ENCODE data around the gene S100Z.
"Not testable (repeated sequence)": the region's sequence is repeated elsewhere in the genome, so short reads cannot be mapped to it uniquely, and the experiment has no call there.

S100Z gene

DNA sequence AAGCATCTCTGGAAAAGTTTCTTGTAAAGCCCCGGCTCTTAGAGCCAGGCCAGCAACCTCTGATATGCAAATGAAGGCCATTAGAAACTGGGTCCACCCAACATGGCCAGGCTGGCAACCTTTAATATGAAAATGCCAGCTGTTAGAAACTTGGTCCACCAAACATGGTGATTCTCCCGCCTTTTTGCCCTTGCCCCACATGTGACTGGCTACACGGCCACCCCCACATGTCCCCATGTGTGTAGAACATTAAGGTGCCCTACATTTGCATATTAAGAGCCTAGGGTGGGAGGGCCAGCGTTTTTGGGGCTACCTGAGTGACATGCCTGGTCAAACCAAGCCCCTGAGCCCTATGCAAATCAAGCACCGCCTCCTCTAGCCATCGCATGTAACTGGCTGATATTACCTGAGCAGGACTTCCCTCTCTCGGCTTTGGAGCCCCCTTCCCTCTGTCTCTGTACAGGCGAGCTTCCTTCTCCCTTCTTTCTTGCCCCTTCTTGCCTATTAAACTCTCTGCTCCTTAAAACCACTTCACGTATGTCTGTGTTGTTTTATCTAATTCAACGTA is 39.0 kb downstream of the S100Z start:
- DNase-seq = no peak

DNA sequence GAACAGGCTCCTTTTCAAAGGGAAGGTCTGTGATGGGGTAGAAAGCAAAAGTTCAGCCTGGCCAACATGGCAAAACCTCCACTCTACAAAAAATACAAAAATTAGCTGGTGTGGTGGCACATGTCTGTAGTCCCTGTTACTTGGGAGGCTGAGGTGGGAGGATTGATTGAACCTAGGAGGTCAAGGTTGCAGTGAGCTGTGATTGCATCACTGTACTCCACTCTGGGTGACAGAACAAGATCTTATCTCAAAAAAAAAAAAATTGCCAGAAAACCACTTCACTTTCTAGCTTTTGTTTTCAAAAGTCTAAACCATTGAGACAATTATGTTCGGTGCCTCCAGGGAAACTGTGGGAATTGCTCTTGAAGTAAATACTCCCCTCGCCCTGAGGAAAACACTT is 43.5 kb downstream of the S100Z start:
- no peak for DNase-seq

DNA sequence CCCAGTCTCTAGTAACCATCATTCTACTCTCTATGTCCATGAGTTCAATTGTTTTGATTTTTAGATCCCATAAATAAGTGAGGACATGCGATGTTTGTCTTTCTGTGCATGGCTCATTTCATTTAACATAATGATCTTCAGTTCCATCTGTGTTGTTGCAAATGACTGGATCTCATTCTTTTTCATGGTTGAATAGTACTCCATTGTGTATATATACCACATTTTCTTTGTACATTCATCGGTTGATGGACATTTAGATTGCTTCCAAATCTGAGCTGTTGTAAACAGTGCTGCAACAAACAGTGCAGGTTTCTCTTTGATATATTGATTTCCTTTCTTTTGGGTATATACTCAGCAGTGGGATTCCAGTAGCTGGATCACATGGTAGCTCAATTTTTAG is 46.4 kb downstream of the S100Z start:
- DNase-seq = no peak

DNA sequence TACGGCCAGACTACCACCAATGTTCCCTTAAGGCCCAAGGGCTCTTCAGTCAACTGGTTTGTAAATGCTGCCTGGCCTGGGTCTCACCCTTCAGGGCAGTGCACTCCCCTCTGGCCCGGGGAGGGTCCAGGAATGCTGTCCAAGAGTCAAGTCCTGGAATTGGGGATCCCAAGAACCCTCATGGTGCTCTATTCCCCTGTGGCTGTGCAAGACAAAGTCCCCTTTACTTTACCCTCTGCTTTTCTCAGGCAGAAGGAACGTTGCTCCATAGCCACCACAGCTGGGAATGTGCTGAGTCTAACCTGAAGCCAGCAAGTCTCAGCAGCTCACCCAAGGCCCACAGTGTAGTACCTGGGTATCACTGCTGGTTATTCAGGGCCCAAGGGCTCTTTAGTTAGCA is 51.7 kb downstream of the S100Z start:
- DNase-seq = no peak

DNA sequence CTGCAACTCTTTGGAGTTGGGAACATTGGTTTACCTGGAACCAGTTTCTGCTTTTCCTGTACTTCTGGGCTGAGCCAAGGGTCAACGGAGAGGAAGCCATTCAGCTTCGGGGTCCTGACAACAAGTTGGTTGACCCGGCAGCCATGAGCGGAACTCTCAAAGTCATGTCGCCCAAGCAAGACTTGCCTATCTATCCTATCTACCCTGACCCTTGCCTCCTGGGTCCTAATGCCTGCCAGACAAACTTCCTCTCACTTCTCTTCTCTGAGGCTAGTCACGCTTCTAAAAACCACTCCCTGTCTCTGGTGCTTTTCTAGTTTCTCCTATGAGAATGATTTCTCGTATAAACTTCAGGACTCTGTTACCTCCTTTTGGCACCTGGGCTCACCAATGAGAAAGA is 58.4 kb downstream of the S100Z start:
- no peak for DNase-seq

DNA sequence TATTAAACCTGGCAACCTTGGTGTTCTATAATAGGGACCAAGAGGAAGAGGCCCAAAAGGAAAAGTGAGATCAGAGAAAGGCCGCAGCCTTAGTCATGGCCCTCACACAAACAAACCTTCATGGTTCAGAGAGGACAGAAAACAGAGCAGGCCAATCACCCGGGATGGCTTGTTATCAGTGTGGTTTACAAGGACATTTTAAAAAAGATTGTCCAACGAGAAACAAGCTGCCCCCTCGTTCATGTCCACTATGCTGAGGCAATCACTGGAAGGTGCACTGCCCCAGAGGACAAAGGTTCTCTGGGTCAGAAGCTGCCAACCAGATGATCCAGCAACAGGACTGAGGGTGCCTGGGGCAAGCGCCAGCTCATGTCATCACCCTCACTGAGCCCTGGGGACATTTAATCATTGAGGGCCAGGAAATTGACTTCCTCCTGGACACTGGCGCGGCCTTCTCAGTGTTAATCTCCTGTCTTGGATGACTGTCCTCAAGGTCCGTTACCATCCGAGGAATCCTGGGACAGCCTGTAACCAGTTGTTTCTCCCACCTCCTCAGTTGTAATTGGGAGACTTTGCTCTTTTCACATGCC is 60.6 kb downstream of the S100Z start:
- DNase-seq = not testable (repeated sequence)

DNA sequence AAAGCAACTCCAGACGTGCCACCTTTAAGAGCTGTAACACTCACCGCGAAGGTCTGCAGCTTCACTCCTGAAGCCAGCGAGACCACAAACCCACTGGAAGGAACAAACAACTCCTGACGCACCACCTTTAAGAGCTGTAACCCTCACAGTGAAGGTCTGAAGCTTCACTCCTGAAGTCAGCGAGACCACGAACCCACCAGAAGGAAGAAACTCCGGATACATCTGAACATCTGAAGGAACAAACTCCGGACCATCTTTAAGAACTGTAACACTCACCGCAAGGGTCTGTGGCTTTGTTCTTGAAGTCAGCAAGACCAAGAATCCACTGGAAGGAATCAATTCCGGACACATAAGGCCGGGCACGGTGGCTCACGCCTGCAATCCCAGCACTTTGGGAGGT is 64.9 kb downstream of the S100Z start:
- not testable (repeated sequence) for DNase-seq

DNA sequence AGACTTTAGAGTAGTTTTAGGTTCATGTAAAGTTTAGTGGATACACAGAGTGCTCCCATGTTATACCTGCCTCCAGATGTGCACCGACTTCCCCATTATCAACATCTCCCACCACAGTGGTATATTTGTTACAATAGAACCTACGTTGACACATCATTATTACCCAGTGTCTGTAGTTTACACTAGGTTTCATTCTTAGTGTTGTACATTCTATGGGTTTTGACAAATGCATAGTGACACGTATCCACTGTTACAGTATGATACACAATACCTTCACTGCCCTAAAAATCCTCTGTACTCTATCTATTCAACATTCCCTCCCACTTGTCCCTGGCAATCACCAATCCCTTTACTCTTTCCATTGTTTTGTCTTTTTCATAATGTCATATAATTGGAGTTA is 68.7 kb downstream of the S100Z start:
- no peak for DNase-seq

DNA sequence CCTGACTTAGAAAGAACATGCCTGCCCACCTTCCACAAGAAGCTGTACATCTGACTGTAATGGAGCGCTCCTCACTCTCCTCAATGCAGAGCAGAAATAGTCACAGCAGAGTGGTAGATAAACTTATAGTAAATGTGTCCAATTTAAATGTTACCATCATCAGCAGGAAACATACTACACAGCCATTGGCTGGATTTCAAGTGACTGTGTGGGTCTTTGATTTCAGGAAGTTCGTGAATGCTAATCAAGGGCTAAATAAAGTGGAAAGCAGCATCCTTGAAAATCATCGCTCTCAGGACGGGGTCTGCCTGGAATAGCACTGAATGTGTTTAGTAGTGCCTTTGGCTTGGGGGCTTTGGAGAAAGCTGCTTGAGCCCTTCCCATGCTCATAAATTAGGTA is 70.7 kb downstream of the S100Z start:
- DNase-seq = no peak

DNA sequence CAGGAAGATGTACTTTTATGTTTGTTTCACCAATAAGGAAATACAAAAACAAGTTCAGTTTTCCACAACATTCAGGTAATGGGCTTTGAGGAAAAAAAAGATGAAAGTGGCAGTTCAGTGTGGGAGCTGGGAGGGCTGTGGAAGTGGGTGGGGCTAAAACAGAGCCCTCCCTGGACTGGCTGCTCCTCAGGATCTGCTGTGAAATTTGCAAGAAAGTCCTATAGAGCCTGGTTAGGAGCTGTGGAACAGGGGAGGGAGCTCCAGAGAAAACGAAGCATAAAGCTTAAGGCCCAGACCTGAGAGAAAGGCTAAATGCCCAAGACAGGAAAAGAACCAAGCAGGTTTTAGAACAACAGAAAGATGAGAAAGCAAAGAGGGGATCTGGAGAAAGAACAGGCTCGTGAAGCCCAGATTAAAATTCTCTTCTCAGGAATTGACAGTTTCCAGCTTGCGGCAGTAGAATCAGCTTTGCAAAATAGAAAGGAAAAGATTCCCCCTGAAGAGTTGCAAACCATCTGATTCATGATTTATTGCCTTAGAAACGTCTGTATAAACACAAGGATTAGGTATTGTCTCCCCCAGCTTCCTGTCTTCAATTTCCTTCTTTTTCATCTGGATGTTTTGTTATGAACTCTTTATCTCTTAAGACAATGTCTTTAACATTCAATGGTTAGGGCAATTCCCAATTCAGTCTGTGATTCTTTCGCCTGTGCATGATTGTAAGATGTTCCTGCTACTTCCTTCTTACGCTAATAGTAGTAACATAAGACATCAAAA is 76.7 kb downstream of the S100Z start:
- no peak for DNase-seq

DNA sequence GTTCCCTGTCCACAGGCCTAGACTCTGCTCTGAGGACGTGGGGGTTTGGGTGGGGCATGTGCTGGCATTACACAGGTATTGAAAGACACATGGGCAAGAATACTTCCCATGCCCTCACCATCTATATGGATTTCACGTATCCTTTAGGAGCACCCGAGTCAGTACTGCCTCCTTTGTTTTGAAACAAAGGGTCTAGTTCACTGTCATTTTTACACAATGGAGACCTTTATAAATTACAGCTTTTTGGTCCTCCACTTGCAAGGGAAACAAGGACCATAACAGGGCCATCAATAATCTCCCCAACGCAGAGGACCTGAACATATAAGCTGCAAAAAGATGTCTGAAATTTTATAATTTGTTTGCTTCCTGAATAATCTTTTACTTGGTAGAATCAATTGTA is 78.1 kb downstream of the S100Z start:
- no peak for DNase-seq

DNA sequence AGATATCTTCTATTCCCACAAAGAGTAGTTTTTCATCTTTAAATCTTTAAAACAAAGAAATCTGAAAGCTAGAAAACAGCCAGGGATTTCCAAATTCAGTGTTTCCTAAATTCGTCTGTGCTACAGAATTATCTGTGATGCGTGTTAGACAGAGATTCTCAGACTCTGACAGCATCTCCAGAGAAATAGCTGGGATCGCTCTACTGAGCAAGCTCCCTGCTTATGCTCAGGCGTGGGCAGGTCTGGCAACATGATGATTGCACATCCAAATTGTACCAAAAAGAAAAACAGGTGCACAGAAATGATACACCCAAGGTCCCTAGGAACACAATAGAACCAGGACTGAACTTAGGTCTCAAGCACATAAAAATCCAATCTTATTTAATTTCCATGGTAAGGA is 80.3 kb downstream of the S100Z start:
- no peak for DNase-seq

DNA sequence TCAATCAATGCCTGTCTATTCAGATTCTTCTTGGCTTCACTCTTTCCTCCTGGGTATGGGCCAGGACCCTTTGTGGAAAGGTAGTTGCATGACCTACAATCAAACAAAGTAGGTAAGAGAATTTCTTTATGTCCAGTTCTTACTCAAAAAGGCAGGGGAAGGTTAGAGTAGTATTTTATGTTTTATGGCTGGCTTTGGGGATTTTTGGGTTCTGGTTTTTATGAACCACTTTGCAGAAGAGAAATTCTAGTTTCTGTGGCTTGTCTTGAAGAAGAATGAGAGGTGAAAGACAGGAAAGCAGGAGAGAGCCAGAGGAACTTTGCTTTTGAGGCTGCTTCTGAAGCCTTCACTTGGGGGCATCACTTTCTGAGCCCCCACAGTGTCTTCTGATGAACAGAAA is 88.4 kb downstream of the S100Z start:
- DNase-seq = no peak

DNA sequence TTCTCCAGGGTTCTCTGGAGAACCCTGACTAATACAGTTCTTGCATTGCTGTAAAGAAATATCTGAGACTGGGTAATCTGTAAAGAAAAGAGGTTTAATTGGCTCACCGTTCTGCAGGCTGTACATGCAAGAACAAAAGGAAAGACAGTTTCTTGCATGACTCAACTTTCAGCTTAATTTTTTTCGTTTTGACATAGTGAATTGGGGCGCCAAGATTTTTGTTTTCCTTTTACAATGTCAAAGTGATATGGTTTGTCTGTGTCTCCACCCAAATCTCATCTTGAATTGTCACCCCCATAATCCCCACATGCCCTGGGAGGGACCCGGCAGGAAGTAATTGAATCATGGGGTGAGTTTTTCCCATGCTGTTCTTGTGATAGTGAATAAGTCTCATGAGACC is 91.2 kb downstream of the S100Z start:
- no peak for DNase-seq

DNA sequence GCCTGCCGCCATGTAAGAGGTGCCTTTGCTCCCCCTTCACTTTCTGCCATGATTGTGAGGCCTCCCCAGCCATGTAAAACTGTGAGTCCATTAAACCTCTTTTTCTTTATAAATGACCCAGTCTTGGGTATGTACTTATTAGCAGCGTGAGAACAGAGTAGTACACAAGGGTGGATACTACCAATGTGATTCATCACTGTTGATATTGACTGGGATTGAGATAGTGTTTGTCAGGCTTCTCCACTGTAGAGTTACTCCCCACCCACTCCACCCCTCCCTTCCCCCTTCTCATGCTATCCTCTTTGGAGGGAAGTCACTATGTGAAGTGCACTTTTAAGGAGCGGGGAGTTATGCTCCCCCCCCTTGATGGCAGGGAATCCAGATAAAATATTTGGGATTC is 91.6 kb downstream of the S100Z start:
- DNase-seq = no peak

DNA sequence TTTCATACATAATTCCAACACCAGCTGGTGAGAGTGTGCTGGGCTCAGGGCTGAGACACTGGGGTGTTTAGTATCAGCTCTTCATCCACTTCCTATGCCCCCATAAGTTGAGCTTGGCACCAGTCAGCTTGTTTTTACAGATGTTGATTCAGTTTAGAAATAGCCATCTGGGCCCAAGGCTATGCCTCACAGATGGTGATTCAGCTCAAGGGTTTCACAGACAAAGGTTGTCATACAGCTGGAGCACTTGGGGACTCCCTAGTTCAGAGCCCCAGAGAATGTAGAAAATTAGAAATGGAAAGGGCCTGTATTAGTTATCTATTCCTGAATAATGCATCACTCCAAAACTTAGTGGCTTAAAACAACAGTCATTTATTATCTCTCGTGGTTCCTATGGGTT is 92.8 kb downstream of the S100Z start:
- no peak for DNase-seq

DNA sequence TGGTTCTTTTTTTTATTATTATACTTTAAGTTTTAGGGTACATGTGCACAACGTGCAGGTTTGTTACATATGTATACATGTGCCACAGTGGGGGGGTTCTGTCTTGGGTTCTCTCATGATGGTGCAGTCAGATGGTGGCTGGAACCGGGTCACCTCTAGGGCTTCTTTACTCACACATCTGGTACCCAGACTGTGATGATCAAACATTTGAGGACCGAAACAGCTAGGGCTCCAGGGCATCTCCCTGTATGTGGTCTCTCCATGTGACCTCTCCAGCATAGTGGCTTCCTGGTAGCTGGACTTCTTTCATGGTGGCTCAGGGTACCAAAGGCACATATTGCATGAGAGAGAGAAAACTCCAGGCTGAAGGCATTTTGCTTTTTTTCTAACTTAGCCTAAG is 93.2 kb downstream of the S100Z start:
- DNase-seq = no peak

DNA sequence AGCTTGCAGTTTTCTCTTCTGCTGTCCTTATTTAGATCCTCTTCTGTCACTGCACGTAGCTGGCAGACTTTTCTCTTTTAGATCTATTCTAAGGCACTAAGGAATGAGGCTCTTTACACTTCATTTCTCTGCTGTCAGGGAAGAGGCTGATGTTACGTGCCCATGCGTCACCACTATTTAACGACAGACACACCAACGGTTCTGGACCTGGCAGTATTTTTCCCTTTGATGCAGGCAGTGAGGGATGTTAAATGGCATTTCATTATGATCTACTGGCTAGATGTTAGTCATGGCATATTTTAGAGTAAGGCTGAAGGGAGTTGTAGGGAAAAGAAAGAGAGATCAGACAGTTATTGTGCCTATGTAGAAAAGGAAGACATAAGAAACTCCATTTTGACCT is 94.8 kb downstream of the S100Z start:
- DNase-seq = no peak

DNA sequence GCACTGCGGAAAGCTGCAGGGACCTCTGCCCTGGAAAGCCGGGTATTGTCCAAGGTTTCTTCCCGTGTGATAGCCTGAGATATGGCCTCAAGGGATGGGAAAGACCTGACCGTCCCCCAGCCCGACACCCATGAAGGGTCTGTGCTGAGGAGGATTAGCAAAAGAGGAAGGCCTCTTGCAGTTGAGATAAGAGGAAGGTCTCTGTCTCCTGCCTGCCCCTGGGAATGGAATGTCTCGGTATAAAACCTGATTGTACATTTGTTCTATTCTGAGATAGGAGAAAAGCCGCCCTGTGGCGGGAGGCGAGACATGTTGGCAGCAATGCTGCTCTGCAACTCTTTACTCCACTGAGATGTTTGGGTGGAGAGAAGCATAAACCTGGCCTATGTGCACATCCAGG is 95.4 kb downstream of the S100Z start:
- DNase-seq = not testable (repeated sequence)

DNA sequence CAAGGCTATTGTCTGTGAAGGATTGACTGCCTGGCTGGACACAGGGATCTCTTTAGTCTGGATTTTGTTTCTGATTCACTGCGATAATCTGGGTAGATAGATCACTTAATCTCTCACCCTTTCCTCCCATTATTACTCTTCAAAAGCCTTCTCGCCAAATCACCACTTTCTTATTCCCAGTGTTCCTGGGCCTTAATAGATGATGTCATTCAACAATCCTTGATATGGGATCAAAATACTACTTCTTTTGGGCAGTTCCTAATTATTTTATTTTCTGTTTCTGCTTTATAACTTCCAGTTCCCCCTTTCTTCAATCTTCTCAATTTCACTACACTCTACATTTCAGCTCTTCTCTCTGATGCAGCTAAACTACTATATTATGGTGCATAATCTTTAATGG is 96.3 kb downstream of the S100Z start:
- no peak for DNase-seq

DNA sequence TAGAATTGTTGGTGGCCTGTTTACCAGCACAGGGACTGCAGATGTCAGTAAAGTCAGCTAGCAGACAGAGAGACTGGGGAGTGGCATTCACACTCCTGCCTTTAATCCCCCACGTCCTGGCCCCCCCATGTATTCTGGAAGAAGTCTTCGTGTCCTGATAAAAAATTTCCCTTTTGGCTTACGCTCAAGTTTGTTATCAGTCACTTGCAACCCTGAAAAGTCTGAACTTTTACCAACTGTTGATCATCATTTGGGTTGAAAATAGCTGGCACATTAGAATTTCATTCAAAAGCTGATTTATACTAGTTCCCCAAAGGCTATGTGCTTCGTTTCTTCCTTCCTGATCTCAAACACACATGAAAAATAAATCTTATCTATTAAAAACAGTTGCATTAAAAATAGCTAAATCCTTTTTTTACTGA is 97.3 kb downstream of the S100Z start:
- no peak for DNase-seq

DNA sequence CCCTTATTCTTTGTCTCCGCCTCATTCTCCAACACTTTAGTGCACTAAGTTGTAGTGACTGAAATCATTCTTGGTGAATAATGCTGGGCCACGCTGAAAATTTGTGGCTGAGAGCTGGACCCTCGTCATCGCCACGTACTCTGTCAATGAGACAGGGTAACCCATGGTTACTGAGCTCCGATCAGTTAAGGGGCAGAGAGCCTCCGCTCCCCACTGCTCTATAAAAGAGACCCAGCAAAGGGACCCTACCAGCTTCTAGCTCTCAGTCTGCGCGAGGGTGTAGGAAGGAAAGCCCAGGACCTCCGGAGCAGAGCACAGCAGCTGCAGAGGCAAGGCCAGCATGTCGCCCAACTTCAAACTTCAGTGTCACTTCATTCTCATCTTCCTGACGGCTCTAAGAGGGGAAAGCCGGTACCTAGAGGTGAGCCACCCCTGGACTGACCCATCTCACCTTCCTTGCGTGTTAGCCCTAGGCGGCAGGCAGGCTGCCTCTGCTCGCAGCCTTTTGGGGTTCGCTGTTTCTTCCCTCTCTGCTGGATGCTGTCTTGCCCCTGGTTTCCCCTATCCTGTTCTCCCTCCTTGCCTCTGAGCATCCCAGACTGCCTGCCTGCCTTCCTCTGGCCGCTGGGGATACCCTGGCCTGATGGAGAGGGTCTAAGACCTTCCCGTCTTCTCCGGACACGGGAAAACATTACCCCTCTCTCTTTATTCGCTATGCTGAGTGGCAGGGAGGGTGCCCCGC is 103.2 kb downstream of the S100Z start, which contains the start of gene CRHBP:
Gene CRHBP (plus strand): TSS at position 251 of the 742 bp plus-strand sequence. CDS start 90 bp downstream, at position 341.
- DNase-seq = no peak

DNA sequence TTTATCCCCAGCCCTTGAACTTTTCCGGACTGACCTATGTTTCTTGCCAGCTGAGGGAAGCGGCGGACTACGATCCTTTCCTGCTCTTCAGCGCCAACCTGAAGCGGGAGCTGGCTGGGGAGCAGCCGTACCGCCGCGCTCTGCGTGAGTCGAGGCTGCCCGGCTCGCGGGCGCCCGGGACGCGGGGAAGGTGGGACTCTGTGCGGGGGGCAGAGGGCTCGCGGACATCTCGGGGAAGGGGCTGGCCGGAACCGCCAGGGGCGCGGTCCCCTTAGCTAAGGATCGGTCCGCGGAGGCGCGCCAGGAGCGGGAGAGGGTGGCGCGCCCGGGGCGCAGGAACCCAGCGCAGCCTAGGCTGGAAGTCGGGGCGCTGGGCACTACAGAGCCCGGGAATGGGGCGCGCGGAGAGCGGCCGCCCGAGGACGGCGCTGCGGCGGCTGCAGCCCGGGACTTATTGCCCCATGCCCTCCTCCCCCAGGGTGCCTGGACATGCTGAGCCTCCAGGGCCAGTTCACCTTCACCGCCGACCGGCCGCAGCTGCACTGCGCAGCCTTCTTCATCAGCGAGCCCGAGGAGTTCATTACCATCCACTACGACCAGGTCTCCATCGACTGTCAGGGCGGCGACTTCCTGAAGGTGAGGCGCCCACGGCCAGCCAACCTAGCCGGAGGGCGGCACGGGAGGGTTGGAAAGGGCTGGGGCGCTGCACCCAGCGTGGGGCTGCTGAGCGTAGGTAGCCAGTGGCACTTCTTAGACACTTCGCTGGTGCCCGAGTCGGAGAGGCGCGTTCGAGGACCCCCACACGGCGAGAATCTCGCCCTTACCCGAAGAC is 104.0 kb downstream of the S100Z start:
- no peak for DNase-seq
